Eye (tissue), 1 donor: ENCODE measurements around the gene SLC25A26.
A peak's percentile ranks its signal among the peaks of the same experiment; 100 is the strongest.

Experiments
- DNase-seq: peaks from one replicate; pipeline ENCODE4 v3.0.0-alpha.2; 2015

The SLC25A26 gene

GRCh38 chr3:66398228-66399025 lies 177.6 kb downstream of the SLC25A26 start:
- DNase-seq = peak; percentile 64

- no peak for DNase-seq
Observed at GRCh38 chr3:66399529-66400232, 178.9 kb downstream of the SLC25A26 start.

GRCh38 chr3:66400411-66401156 lies 179.8 kb downstream of the SLC25A26 start:
- DNase-seq = peak; percentile 78

GRCh38 chr3:66401157-66401550 lies 180.4 kb downstream of the SLC25A26 start:
- no peak for DNase-seq

DNA sequence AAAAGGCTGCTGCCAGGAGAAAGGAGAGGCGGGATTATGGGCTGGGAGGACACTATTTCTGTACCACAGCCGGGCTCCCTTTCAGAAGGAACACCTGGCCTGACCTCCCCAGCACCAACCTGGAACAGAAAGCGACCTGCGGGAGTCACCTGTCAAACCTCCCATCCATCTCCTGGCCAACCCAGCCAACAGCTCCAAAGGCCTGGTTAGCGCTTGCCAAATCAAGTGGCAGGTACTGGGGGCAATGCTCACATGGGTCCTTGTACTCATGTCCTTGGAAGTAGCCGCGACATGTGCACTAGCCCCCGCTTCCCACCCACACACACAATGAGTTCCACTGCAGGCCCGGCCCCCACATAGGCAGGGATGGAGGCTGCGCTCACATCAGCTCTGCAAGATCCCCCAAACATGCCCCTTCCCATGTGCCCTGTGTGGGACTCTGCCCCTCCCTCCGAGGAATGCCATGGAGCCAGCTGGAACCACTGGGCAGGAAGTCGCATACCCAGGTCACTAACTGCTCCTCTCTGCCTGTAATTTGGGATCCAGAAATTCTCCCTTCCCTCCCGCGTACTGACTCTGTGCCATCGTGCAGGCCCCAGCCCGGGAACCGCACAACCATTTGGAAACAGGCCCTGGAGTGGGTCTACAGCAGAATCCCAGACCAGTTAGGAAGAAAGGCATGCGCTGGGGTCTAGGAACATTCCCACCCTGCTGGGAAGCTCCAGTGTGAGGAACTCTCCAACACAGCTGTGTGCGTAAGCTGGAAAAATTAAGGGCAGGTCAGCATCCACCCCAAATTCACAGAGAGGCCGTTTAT lies 181.1 kb downstream of the SLC25A26 start:
- peak; percentile 46 for DNase-seq

- no peak for DNase-seq
Observed at GRCh38 chr3:66402596-66403290, 181.9 kb downstream of the SLC25A26 start.

GRCh38 chr3:66403323-66403990 lies 182.7 kb downstream of the SLC25A26 start:
- DNase-seq = no peak

DNA sequence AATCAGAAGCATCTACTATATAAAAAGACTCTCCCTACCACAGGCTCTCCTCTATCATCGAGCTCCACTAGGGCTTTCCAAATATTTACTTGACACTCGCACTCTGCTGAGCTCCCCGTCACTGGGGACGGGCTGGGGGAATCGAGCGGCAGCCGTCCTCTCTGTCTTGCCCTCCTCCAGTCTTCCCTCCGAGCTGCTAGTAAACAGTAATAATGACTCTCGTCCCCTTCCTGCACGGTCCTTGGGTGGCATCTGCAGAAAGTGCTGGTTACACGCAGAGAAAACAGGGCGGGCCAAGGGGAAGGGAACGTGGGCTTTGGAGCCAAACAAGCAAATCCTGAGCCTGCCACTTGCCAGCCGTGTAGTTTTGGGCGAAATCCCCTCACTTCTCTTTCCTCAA lies 183.4 kb downstream of the SLC25A26 start:
- no peak for DNase-seq

DNA sequence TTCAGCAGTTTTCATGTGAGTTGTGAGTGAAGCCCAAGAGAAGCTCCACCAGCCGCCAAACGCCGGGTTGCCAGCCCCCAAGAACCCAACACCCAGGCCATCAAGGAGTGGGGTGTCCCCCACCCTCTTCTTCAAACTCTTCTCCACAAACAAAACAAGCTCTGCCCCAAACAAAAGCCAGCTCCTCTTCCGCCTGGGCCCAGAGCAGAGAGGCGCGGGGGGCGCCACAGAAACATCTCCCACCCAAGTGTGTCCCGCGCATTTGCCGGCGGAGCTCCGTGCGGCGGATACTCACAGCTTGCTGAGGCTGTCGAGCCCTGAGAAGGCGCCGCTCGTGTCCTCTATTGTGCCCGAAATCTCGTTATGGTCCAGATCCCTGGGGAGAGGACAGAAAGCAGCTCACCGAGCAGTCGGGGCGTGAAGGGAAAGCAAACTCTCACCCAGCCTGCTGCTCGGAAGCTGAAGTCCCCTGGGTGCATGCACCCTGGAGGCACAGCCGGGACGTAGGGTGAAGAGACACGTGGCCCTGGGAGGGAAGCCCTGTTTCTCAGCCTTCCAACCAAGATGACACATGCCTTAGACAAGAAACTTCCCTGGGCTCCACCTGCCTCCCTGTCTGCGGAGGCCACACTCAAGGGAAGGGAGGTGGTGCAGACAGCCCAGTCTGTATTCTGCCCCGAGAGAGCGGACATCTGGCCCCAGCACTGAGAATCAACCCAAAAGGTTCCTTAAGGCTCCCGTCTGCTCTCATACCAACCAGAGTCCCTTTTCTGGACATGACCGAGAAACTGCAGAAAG lies 184.3 kb downstream of the SLC25A26 start:
- no peak for DNase-seq

DNA sequence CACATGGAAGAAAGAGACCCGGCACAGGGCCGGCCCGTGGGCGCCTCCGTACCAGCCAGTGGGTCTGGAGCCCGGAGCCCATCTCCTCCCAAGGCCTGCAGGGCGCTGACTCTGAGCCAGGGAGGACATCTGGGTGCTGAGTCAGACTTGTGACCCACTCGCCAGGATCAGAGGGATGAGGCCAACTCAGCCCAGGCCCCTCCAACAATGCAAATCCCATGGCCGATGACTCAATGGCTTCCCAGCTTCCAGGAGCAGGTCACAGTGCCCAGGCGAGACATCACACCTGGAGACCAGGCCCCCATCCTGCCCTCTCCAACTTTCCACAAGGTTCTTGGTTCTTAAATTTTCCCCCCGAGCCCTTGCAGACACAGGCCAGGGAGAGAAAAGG lies 184.9 kb downstream of the SLC25A26 start:
- no peak for DNase-seq

DNA sequence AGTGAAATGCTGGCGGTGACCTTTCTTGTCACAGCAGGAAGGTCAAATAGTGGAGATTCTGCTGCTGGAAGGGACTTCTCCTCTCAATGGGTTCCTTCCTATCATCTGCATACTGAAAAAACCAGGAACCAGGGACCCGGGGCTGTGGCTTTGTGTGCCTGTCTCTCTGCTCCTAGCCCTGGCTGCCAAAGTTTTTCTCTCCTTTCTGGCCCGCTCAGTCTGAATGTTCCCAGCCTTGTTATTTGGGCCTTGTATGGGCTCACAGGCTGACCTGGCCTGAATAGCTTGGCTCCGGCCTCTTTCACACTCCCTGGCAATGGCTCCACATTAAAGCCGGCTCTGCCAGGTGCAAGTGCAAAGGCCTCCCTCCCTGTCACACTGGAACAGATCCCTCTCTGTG lies 185.4 kb downstream of the SLC25A26 start:
- DNase-seq = no peak

DNA sequence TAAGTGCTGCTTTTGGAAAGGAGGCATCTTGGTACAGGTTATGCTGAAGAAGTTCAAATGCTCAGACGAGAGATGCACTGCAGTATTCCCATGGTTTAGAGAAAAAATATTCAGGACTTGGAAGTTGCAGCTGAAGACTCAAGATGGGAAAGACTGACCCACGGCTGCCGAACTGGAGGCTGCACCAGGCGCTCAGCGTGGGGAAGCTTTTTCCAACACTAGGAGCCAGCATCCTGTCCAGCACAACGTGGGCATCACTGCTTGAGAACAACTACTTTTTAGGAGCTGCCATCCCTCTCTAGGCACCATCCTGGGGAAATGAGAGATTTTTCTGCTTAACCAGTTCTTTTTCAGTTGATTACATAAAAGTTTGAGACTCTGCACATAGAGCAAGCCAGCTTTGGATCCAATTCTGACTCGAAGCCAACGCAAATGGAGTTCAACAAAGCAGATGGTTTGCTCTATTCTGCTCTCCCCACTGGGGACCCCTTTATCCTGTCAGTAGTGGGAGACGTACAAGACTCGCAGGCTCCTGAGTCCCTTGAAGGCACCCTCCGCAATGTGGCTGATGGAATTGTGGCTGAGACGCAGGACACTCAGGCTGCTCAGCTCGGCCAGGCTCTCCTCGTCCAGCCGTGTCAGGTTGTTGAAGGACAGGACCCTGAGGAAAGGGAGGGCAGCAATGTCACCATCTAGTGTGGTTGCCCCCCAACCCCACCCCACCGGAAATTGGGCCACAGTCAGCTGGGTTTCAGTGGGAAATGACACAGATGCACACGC lies 186.2 kb downstream of the SLC25A26 start:
- no peak for DNase-seq

GRCh38 chr3:66407611-66408218 lies 186.9 kb downstream of the SLC25A26 start:
- peak; percentile 83 for DNase-seq

- no peak for DNase-seq
Observed at GRCh38 chr3:66409771-66410754, 189.3 kb downstream of the SLC25A26 start.

DNA sequence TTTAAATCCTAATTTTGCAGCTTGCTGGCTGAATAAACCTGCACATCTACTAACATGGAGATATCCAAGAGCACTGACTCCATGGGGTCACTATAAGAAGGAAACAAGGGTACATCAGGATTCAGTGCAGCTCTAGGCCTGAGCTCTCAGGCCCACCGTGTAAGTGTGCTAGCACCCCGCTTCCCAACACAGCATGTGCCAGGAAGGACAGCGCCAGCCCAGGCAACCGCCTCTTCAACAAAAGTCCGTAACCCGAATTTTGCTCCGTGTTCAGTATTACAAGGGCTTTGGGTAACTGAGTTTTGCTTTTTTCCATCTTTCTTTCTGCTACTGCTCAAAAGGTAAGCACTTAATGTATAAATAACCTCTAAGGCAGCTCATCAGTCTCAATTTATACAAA lies 190.2 kb downstream of the SLC25A26 start:
- no peak for DNase-seq

- DNase-seq = no peak
Observed at GRCh38 chr3:66411474-66411873, 190.7 kb downstream of the SLC25A26 start.

DNA sequence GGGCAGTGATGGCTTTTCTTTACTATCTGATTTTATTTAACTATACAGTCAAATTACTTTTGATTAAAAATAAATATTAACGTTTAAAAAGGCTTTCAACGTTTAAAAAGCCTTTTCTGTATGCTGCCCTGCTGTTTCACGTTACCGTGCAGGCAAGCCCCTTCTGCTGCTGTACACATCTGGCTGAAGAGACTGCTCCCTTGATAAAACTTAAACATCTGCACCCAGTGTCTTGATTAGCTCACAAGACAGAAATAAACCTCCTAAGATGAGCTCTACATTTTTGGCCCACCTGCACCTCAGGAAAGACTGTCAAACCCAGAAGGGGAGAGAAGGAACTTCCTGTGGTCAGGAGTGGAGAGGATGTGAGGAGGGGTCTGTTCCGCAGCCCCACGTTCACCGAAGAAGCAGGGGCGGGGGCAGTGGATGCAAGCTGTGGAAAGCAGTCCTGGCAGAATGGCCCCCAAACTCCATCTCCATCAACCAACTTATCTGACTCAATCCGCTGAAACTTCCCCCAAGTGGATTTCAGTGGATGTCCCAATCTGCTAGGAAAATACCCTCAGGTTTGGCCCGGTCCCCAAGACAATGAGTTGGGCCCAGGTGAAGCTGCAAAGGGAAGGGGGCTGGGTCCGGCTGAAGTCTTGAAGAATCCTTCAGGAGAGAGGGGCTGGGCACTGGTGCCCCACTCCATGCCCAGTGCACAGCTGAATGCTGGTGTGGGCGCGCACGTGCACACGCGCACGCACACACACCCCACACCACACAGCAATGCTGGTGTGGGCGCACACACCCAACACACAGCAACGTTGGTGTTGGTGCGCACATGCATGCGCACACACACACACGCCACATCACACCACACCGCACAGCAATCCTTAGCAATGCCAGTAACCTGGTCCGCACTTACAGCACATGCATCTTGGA lies 191.4 kb downstream of the SLC25A26 start:
- DNase-seq = no peak
